HG02884 (cell line): ENCODE data around the gene ALPK3.

Experiments
- ATAC-seq: cut with Tn5 transposase; IDR thresholded peaks from one replicate; pipeline ENCODE4 v1.9.1; 2021; ENCODE audit warnings: mild to moderate bottlenecking, moderate library complexity; ENCODE audit not compliant: unreplicated experiment

ALPK3 gene

GRCh38 chr15:84816694-84817465 lies at the start of gene ALPK3:
TSS of gene ALPK3 (plus strand) at chr15:84817356. CDS start at chr15:84817453, 97 bp downstream.
- no peak for ATAC-seq

- ATAC-seq: no peak
Observed at GRCh38 chr15:84772031-84772430, 45.1 kb upstream of the ALPK3 start.

GRCh38 chr15:84772467-84772866 lies 44.7 kb upstream of the ALPK3 start:
- ATAC-seq: no peak

- ATAC-seq: no peak
Observed at GRCh38 chr15:84773716-84774115, 43.4 kb upstream of the ALPK3 start.

GRCh38 chr15:84775867-84776449 lies 41.2 kb upstream of the ALPK3 start:
- no peak for ATAC-seq

- ATAC-seq: no peak
Observed at GRCh38 chr15:84778194-84778593, 39.0 kb upstream of the ALPK3 start.

- ATAC-seq: no peak
Observed at GRCh38 chr15:84780492-84780891, 36.7 kb upstream of the ALPK3 start.

GRCh38 chr15:84781495-84781894 lies 35.7 kb upstream of the ALPK3 start:
- ATAC-seq: no peak

- ATAC-seq: no peak
Observed at GRCh38 chr15:84782346-84782745, 34.8 kb upstream of the ALPK3 start.

- ATAC-seq: no peak
Observed at GRCh38 chr15:84783493-84784251, 33.5 kb upstream of the ALPK3 start.

GRCh38 chr15:84784262-84784661 lies 32.9 kb upstream of the ALPK3 start:
- ATAC-seq: no peak

GRCh38 chr15:84785053-84785452 lies 32.1 kb upstream of the ALPK3 start:
- no peak for ATAC-seq

- no peak for ATAC-seq
Observed at GRCh38 chr15:84788500-84788899, 28.7 kb upstream of the ALPK3 start.

GRCh38 chr15:84789762-84790161 lies 27.4 kb upstream of the ALPK3 start:
- ATAC-seq: no peak

GRCh38 chr15:84790676-84791075 lies 26.5 kb upstream of the ALPK3 start:
- no peak for ATAC-seq

- no peak for ATAC-seq
Observed at GRCh38 chr15:84791763-84792162, 25.4 kb upstream of the ALPK3 start.

- no peak for ATAC-seq
Observed at GRCh38 chr15:84793431-84794161, 23.6 kb upstream of the ALPK3 start.

- no peak for ATAC-seq
Observed at GRCh38 chr15:84794162-84794547, 23.0 kb upstream of the ALPK3 start.

GRCh38 chr15:84795186-84795585 lies 22.0 kb upstream of the ALPK3 start:
- ATAC-seq: no peak

GRCh38 chr15:84797212-84797611 lies 19.9 kb upstream of the ALPK3 start:
- no peak for ATAC-seq

GRCh38 chr15:84797801-84798200 lies 19.4 kb upstream of the ALPK3 start:
- ATAC-seq: no peak
